ENCODE measurements around the gene NOS2.
"Not testable (repeated sequence)": the region's sequence is repeated elsewhere in the genome, so short reads cannot be mapped to it uniquely, and the experiment has no call there.

Gene NOS2

GRCh38 chr17:27793168-27793905 lies 7.0 kb downstream of the NOS2 start:
- in situ Hi-C loops (cut with HindIII; ENCODE audit: low sequenced_read_pairs): loop anchor here (25.0 kb wide), 2 partner anchors 106 to 494 kb away; no protein-coding TSS in a partner anchor

- in situ Hi-C loops (cut with HindIII; ENCODE audit: low sequenced_read_pairs): loop anchor here (25.0 kb wide), 2 partner anchors 105 to 495 kb away; no protein-coding TSS in a partner anchor
Observed at GRCh38 chr17:27792095-27792494, 8.2 kb downstream of the NOS2 start.

GRCh38 chr17:27788919-27789318 lies 11.4 kb downstream of the NOS2 start:
- in situ Hi-C loops (cut with HindIII; ENCODE audit: low sequenced_read_pairs): loop anchor here (25.0 kb wide), 2 partner anchors 102 to 498 kb away; no protein-coding TSS in a partner anchor

- in situ Hi-C loops (cut with HindIII; ENCODE audit: low sequenced_read_pairs): loop anchor here (25.0 kb wide), 2 partner anchors 96 to 504 kb away; no protein-coding TSS in a partner anchor
Observed at GRCh38 chr17:27783440-27784350, 16.6 kb downstream of the NOS2 start.

GRCh38 chr17:27782791-27783206 lies 17.5 kb downstream of the NOS2 start:
- in situ Hi-C loops (cut with HindIII; ENCODE audit: low sequenced_read_pairs): loop anchor here (25.0 kb wide), 2 partner anchors 95 to 505 kb away; no protein-coding TSS in a partner anchor

- in situ Hi-C loops (cut with HindIII; ENCODE audit: low sequenced_read_pairs): loop anchor here (25.0 kb wide), 2 partner anchors 94 to 506 kb away; no protein-coding TSS in a partner anchor
Observed at GRCh38 chr17:27780828-27781404, 19.4 kb downstream of the NOS2 start.

- in situ Hi-C loops (cut with HindIII; ENCODE audit: low sequenced_read_pairs): loop anchor here (25.0 kb wide), 2 partner anchors 93 to 507 kb away; no protein-coding TSS in a partner anchor
Observed at GRCh38 chr17:27780092-27780827, 20.1 kb downstream of the NOS2 start.

- in situ Hi-C loops (cut with HindIII; ENCODE audit: low sequenced_read_pairs): loop anchor here (25.0 kb wide), 2 partner anchors 91 to 509 kb away; no protein-coding TSS in a partner anchor
Observed at GRCh38 chr17:27778183-27778582, 22.1 kb downstream of the NOS2 start.

- in situ Hi-C loops (cut with HindIII; ENCODE audit: low sequenced_read_pairs): loop anchor here (25.0 kb wide), 2 partner anchors 90 to 510 kb away; no protein-coding TSS in a partner anchor
Observed at GRCh38 chr17:27776882-27777624, 23.3 kb downstream of the NOS2 start.

GRCh38 chr17:27771586-27771985 lies 28.7 kb downstream of the NOS2 start:
- in situ Hi-C loops (cut with HindIII; ENCODE audit: low sequenced_read_pairs): no loop called here

GRCh38 chr17:27770877-27771276 lies 29.5 kb downstream of the NOS2 start:
- in situ Hi-C loops (cut with HindIII; ENCODE audit: low sequenced_read_pairs): no loop called here

- in situ Hi-C loops (cut with HindIII; ENCODE audit: low sequenced_read_pairs): no loop called here
Observed at GRCh38 chr17:27768858-27769410, 31.4 kb downstream of the NOS2 start.

GRCh38 chr17:27766438-27766837 lies 33.9 kb downstream of the NOS2 start:
- in situ Hi-C loops (cut with HindIII; ENCODE audit: low sequenced_read_pairs): no loop called here

- in situ Hi-C loops (cut with HindIII; ENCODE audit: low sequenced_read_pairs): no loop called here
Observed at GRCh38 chr17:27765353-27765752, 35.0 kb downstream of the NOS2 start.

GRCh38 chr17:27764589-27764988 lies 35.7 kb downstream of the NOS2 start:
- in situ Hi-C loops (cut with HindIII; ENCODE audit: low sequenced_read_pairs): no loop called here

- in situ Hi-C loops (cut with HindIII; ENCODE audit: low sequenced_read_pairs): no loop called here
Observed at GRCh38 chr17:27762527-27763305, 37.6 kb downstream of the NOS2 start.

- in situ Hi-C loops (cut with HindIII; ENCODE audit: low sequenced_read_pairs): not testable (repeated sequence)
Observed at GRCh38 chr17:27760931-27761330, 39.4 kb downstream of the NOS2 start.

Measured in endothelial cell of hepatic sinusoid (primary cell).